H9 (cell line): ENCODE results near the gene PRKAR2B. TPM values are rescaled to one million over a fixed set of nuclear protein-coding genes. Genes with fewer than 3 reads are reported as not detected.

Experiments used
- DNase-seq: peaks from one replicate; pipeline ENCODE4 v3.0.0-alpha.2; 2017
- H2AFZ ChIP-seq: one replicate; pipeline ENCODE4 v1.6.1; 2013; ENCODE audit warnings: mild to moderate bottlenecking, low read length, control low read depth, moderate library complexity
- H2AK5ac ChIP-seq: 2 replicates; pipeline ENCODE4 v1.6.1; 2013; ENCODE audit warnings: low read length, control low read depth, mixed read lengths; ENCODE audit not compliant: insufficient read length
- H2BK120ac ChIP-seq: one replicate; pipeline ENCODE4 v1.6.1; 2013; ENCODE audit warnings: low read depth, mild to moderate bottlenecking, low read length, control low read depth, inconsistent platforms; ENCODE audit not compliant: poor library complexity, severe bottlenecking
- H2BK12ac ChIP-seq: 2 replicates; pipeline ENCODE4 v1.6.1; 2013; ENCODE audit warnings: low read length, control low read depth, mixed read lengths, low read depth; ENCODE audit not compliant: insufficient read length
- H2BK15ac ChIP-seq: 2 replicates; pipeline ENCODE4 v1.6.1; 2013; ENCODE audit warnings: low read depth, low read length, control low read depth
- H2BK20ac ChIP-seq: one replicate; pipeline ENCODE4 v1.6.1; 2013; ENCODE audit warnings: low read depth, mild to moderate bottlenecking, low read length, control low read depth, inconsistent platforms; ENCODE audit not compliant: poor library complexity, severe bottlenecking
- H2BK5ac ChIP-seq: 2 replicates; pipeline ENCODE4 v1.6.1; 2013; ENCODE audit warnings: low read length, control low read depth, mixed read lengths; ENCODE audit not compliant: insufficient read length
- H3K14ac ChIP-seq: 2 replicates; pipeline ENCODE4 v1.6.1; 2013; ENCODE audit warnings: low read length, control low read depth; ENCODE audit not compliant: insufficient read depth
- H3K18ac ChIP-seq: 2 replicates; pipeline ENCODE4 v1.6.1; 2013; ENCODE audit warnings: low read depth, mild to moderate bottlenecking, mixed read lengths, low read length, control low read depth; ENCODE audit not compliant: insufficient read length
- H3K23ac ChIP-seq: 2 replicates; pipeline ENCODE4 v1.6.1; 2013; ENCODE audit warnings: low read length, control low read depth, mixed read lengths, low read depth; ENCODE audit not compliant: insufficient read length
- H3K23me2 ChIP-seq: 2 replicates; pipeline ENCODE4 v1.6.1; 2013; ENCODE audit warnings: low read depth, mild to moderate bottlenecking, mixed read lengths, low read length, control low read depth; ENCODE audit not compliant: insufficient read length, poor library complexity, severe bottlenecking
- H3K27ac ChIP-seq: 2 replicates; pipeline ENCODE4 v1.5.1; 2013; ENCODE audit warnings: low read length, control low read depth, mixed read lengths, low read depth; ENCODE audit not compliant: insufficient read length
- H3K27me3 ChIP-seq: 2 replicates; pipeline ENCODE4 v1.6.1; 2013; ENCODE audit warnings: low read length, control low read depth, inconsistent platforms; ENCODE audit not compliant: insufficient read depth
- H3K4ac ChIP-seq: 2 replicates; pipeline ENCODE4 v1.6.1; 2013; ENCODE audit warnings: low read depth, mild to moderate bottlenecking, control low read depth, inconsistent platforms, low read length, moderate library complexity
- H3K4me1 ChIP-seq: 2 replicates; pipeline ENCODE4 v1.6.1; 2013; ENCODE audit warnings: low read length, control low read depth, inconsistent platforms; ENCODE audit not compliant: insufficient read depth
- H3K4me2 ChIP-seq: 2 replicates; pipeline ENCODE4 v1.6.1; 2013; ENCODE audit warnings: low read length, control low read depth, mixed read lengths; ENCODE audit not compliant: insufficient read length, insufficient read depth
- H3K56ac ChIP-seq: 2 replicates; pipeline ENCODE4 v1.6.1; 2013; ENCODE audit warnings: low read depth, mild to moderate bottlenecking, mixed read lengths, low read length, control low read depth; ENCODE audit not compliant: insufficient read length
- H3K79me1 ChIP-seq: 2 replicates; pipeline ENCODE4 v1.6.1; 2013; ENCODE audit warnings: low read depth, mild to moderate bottlenecking, moderate library complexity, low read length, control low read depth, inconsistent platforms; ENCODE audit not compliant: insufficient read depth, poor library complexity, severe bottlenecking
- H3K79me2 ChIP-seq: 2 replicates; pipeline ENCODE4 v1.6.1; 2013; ENCODE audit warnings: low read length, control low read depth, inconsistent platforms; ENCODE audit not compliant: insufficient read depth
- H3K9ac ChIP-seq: 2 replicates; pipeline ENCODE4 v1.6.1; 2013; ENCODE audit warnings: low read length, control low read depth, mixed read lengths; ENCODE audit not compliant: insufficient read length; ENCODE audit errors: extremely low read depth
- H3K9me3 ChIP-seq: one replicate; pipeline ENCODE4 v1.6.1; 2013; ENCODE audit warnings: low read depth, low read length, inconsistent platforms; ENCODE audit not compliant: control insufficient read depth
- H3T11ph ChIP-seq: one replicate; pipeline ENCODE4 v1.6.1; 2013; ENCODE audit warnings: mild to moderate bottlenecking, low read length, control low read depth, inconsistent platforms
- H4K20me1 ChIP-seq: one replicate; pipeline ENCODE4 v1.6.1; 2013; ENCODE audit not compliant: control insufficient read depth, insufficient read length, insufficient read depth
- H4K5ac ChIP-seq: 2 replicates; pipeline ENCODE4 v1.6.1; 2013; ENCODE audit warnings: low read depth, mild to moderate bottlenecking, mixed read lengths, low read length, control low read depth; ENCODE audit not compliant: insufficient read length
- H4K8ac ChIP-seq: replicated peaks from 2 replicates; pipeline ENCODE4 v1.6.1; 2013; ENCODE audit warnings: low read length, control low read depth, mixed read lengths, low read depth; ENCODE audit not compliant: insufficient read length
- H4K91ac ChIP-seq: 2 replicates; pipeline ENCODE4 v1.6.1; 2013; ENCODE audit warnings: low read depth, mild to moderate bottlenecking, moderate library complexity, mixed read lengths, low read length, control low read depth; ENCODE audit not compliant: insufficient read length
- H3K27ac Mint-ChIP-seq, 3 experiments: 2 replicates in 2 of 3; 3 replicates in 1 of 3; pipeline ENCODE4 v1.8.0; 2020 to 2021; ENCODE audit warnings: mixed read lengths in 3 of 3, mild to moderate bottlenecking in 1 of 3, moderate library complexity in 1 of 3
- H3K27me3 Mint-ChIP-seq: 2 replicates; pipeline ENCODE4 v1.8.0; 2021; ENCODE audit warnings: low read depth, mild to moderate bottlenecking, moderate library complexity, mixed read lengths
- H3K36me3 Mint-ChIP-seq, 3 experiments: 2 replicates in 2 of 3; 3 replicates in 1 of 3; pipeline ENCODE4 v1.8.0; 2020 to 2021; ENCODE audit warnings: low read depth in 3 of 3, mixed read lengths in 3 of 3; ENCODE audit not compliant: insufficient read depth in 1 of 3
- H3K4me1 Mint-ChIP-seq, 2 experiments: 2 replicates each; pipeline ENCODE4 v1.8.0; 2020; ENCODE audit warnings: mixed read lengths in 2 of 2
- H3K4me3 Mint-ChIP-seq, 2 experiments: 2 replicates in 1 of 2; 3 replicates in 1 of 2; pipeline ENCODE4 v1.8.0; 2020 to 2021; ENCODE audit warnings: mild to moderate bottlenecking in 2 of 2, mixed read lengths in 2 of 2, moderate library complexity in 1 of 2
- H3K9me3 Mint-ChIP-seq, 2 experiments: 2 replicates in 1 of 2; 3 replicates in 1 of 2; pipeline ENCODE4 v1.8.0; 2020; ENCODE audit warnings: mild to moderate bottlenecking in 2 of 2, mixed read lengths in 2 of 2, moderate library complexity in 1 of 2
- CTCF ChIP-seq: fragments of 200-600 bp; sonication (generic); conservative IDR thresholded peaks from 3 replicates; pipeline ENCODE4 v1.8.0; 2021; ENCODE audit warnings: antibody characterized with exemption, mild to moderate bottlenecking
- WGBS: extraction: QIAGEN DNeasy Blood & Tissue Kit; methylation state at CpG from one replicate; pipeline ENCODE4 v1.1.7; 2013; ENCODE audit warnings: missing lambda C conversion rate, low lambda C conversion rate, mixed read lengths; ENCODE audit not compliant: insufficient read length; ENCODE audit errors: extremely low coverage; 5-methylcytosine and 5-hydroxymethylcytosine counted together
- total RNA-seq: library from RNA; stranded (reverse); gene quantifications from 2 replicates; pipeline ENCODE4 v1.2.1, GENCODE V29; 2021

The PRKAR2B gene
- total RNA-seq, 1 experiment from 2014 or later = 16.6 TPM

GRCh38 chr7:107057474-107057833 lies 12.9 kb downstream of the PRKAR2B start:
- TF ChIP-seq CTCF = no peak
- peaks cover 1 to 8% (median 2%) of the 10 kb centered on the region in 3 experiments; a peak in 4 of 7 replicates for H3K36me3 Mint-ChIP-seq

More at GRCh38 chr7:107057474-107057833, 12.9 kb downstream of the PRKAR2B start:
- Histone ChIP-seq H3K27ac (no peak overlapping the region), H2BK15ac (no peak overlapping the region), H3K9ac (no peak overlapping the region), H4K91ac (no peak overlapping the region), H3K9me3 (no peaks in the 10 kb centered on the region), H4K5ac (no peak overlapping the region), H2AFZ (no peak overlapping the region), H4K20me1 (no peaks in the 10 kb centered on the region), H3K4me2 (no peak overlapping the region), H2BK12ac (no peak overlapping the region), H3K14ac (no peak overlapping the region), H2BK20ac (no peak overlapping the region), H4K8ac (no peak overlapping the region), H3K4me1 (no peaks in the 10 kb centered on the region), H2BK120ac (no peak overlapping the region), H3K27me3 (no peaks in the 10 kb centered on the region), H3K79me2 (no peaks in the 10 kb centered on the region; the same call in 1 of the 2 replicates), H3K23me2 (no peaks in the 10 kb centered on the region), H3K4ac (no peak overlapping the region), H3K18ac (no peak overlapping the region), H3K23ac (no peak overlapping the region), H3K56ac (no peak overlapping the region), H3K79me1 (no peaks in the 10 kb centered on the region), H3T11ph (no peak overlapping the region), H2BK5ac (no peak overlapping the region), H2AK5ac (no peak overlapping the region)
- Mint-ChIP-seq H3K27ac (no peak overlapping the region), H3K27me3 (no peaks in the 10 kb centered on the region), H3K4me3 (no peak overlapping the region), H3K9me3 (peaks cover 0 to 2% of the 10 kb centered on the region in 2 experiments; a peak in 3 of 5 replicates), H3K4me1 (peaks cover 3 to 12% of the 10 kb centered on the region in 2 experiments; a peak in 1 of 4 replicates)
- no CpG with 5 or more reads among the region's 3 CpGs for WGBS
- DNase-seq = no peak
